ENCODE results near the gene SP3. TPM values are rescaled to one million over a fixed set of nuclear protein-coding genes. Genes with fewer than 3 reads are reported as not detected.

The SP3 gene
- total and polyA plus RNA-seq, 2 donors (not counting 1 experiment from before 2014, with no cell fraction given), result 64.1 to 124 TPM

- Histone ChIP-seq H3K27ac (ENCODE audit: insufficient read depth, low read length) (no peak overlapping the region), H4K20me1 (ENCODE audit: control insufficient read depth, extremely low read depth, insufficient read depth, low read length) (no peaks in the 10 kb centered on the region), H3K4me3 (replicated peaks in 1 of 4; ENCODE audit: control extremely low read depth in 1 of 4, insufficient read depth in 1 of 4, low read depth in 3 of 4, low read length in 4 of 4) (no peak overlapping the region), H3K79me2 (ENCODE audit: control insufficient read depth, insufficient read depth, low read length) (no peaks in the 10 kb centered on the region), H3K4me2 (ENCODE audit: extremely low read depth, insufficient read depth, low read length) (no peak overlapping the region), H3K36me3 (ENCODE audit: control insufficient read depth, insufficient read depth, low read length) (no peaks in the 10 kb centered on the region), H3K27me3 (ENCODE audit: control insufficient read depth, insufficient read depth, low read length) (peaks cover 8% of the 10 kb centered on the region), H3K9ac (ENCODE audit: insufficient read depth, low read length) (no peak overlapping the region), H2AFZ (ENCODE audit: low read length) (no peak overlapping the region), H3K4me1 (ENCODE audit: control insufficient read depth, extremely low read depth, insufficient read depth, low read length) (peaks cover 7% of the 10 kb centered on the region), H3K9me3 (ENCODE audit: control insufficient read depth, insufficient read depth, low read depth, low read length) (no peaks in the 10 kb centered on the region)
- TF ChIP-seq CTCF (conservative IDR thresholded peaks at IDR 0.05 in 1 of 2, IDR thresholded peaks at IDR 0.05 in 1 of 2; ENCODE audit: low read depth in 1 of 2, low read length in 2 of 2), result no peak
- no peak for TF ChIP-seq EZH2 (IDR thresholded peaks at IDR 0.05; ENCODE audit: low read length, missing control alignments)
- DNase-seq (ENCODE audit: low read depth in 2 of 2), result no peak
These were observed 106.9 kb downstream of the SP3 start for GRCh38 chr2:173858291-173858731.

Data from fibroblast of lung (primary cell).